ENCODE measurements around the gene PACSIN1. TPM values are rescaled to one million over a fixed set of nuclear protein-coding genes. Genes with fewer than 3 reads are reported as not detected.

PACSIN1 gene
- total RNA-seq, 1 donor from 2014 or later: 0.41 TPM

DNA sequence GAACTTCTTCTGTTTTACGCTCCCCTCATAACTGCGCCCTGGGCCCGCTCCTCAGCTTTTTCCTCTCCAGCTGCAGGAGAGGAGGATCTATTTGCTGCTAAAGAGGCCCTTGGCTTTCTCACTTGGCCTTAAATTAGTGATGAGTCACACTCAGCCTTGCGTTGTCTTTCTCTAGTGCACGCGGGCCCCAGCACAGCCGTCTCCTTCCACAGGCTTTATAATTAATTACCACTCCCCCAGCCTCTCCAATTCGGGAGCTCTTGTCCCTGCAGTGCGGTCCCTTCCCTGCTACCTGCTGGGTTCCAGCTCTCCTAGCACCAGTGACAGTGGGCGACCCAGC, 25.2 kb downstream of the PACSIN1 start:
- Mint-ChIP-seq H3K9me3 (no peaks in the 10 kb centered on the region), H3K27ac (peak overlapping the region; percentile 74), H3K27me3 (ENCODE audit: insufficient read depth, low read depth) (peaks cover 10% of the 10 kb centered on the region), H3K4me1 (peaks cover 8% of the 10 kb centered on the region), H3K4me3 (no peak overlapping the region), H3K36me3 (no peaks in the 10 kb centered on the region)
- Histone ChIP-seq H4K20me1 (ENCODE audit: low read depth) (no peaks in the 10 kb centered on the region), H3K4me1 (peaks cover 4% of the 10 kb centered on the region), H3K9ac (no peak overlapping the region), H3F3A (ENCODE audit: low read depth) (no peaks in the 10 kb centered on the region), H3K4me2 (no peak overlapping the region), H3K9me3 (ENCODE audit: low read depth) (no peaks in the 10 kb centered on the region), H2AFZ (replicated peaks) (no peak overlapping the region), H3K4me3 (no peak overlapping the region), H3K27ac (no peak overlapping the region), H3K27me3 (no peaks in the 10 kb centered on the region), H3K79me2 (ENCODE audit: low read depth) (no peaks in the 10 kb centered on the region), H3K36me3 (no peaks in the 10 kb centered on the region)
- no peak for DNase-seq (ENCODE audit: low spot score)
- TF ChIP-seq EZH2phosphoT487 (IDR thresholded peaks at IDR 0.05) (no peak), EZH2 (IDR thresholded peaks at IDR 0.05) (no peak)
- TF ChIP-seq, protein P1, sequence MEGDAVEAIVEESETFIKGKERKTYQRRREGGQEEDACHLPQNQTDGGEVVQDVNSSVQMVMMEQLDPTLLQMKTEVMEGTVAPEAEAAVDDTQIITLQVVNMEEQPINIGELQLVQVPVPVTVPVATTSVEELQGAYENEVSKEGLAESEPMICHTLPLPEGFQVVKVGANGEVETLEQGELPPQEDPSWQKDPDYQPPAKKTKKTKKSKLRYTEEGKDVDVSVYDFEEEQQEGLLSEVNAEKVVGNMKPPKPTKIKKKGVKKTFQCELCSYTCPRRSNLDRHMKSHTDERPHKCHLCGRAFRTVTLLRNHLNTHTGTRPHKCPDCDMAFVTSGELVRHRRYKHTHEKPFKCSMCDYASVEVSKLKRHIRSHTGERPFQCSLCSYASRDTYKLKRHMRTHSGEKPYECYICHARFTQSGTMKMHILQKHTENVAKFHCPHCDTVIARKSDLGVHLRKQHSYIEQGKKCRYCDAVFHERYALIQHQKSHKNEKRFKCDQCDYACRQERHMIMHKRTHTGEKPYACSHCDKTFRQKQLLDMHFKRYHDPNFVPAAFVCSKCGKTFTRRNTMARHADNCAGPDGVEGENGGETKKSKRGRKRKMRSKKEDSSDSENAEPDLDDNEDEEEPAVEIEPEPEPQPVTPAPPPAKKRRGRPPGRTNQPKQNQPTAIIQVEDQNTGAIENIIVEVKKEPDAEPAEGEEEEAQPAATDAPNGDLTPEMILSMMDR (IDR thresholded peaks at IDR 0.05): no peak

DNA sequence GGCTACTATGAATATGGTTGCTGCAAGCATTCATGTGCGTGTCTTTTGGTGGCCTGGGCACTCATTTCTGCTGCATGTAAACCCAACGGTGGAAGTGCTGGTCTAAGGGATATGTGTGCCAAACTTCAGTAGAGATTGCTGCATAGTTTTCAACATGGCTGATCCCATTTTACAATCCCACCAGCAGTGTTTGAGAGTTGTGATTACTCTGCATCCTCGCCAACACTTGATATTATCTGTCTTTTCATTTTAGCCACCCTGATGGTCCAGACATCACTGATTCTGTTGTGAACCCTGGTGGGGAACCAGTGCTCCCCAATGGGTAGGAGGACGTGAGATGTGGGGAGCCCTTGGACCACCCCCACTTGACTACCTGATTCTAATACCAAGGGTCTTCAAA, 27.5 kb downstream of the PACSIN1 start:
- no peaks in the 10 kb centered on the region for H3F3A ChIP-seq (ENCODE audit: low read depth)
- no peak overlapping the region for H3K4me3 Mint-ChIP-seq
- no peaks in the 10 kb centered on the region for H3K79me2 ChIP-seq (ENCODE audit: low read depth)
- H3K27me3 ChIP-seq: no peaks in the 10 kb centered on the region
- no peak overlapping the region for H3K27ac Mint-ChIP-seq
- no peak overlapping the region for H3K4me3 ChIP-seq
- H3K27me3 Mint-ChIP-seq (ENCODE audit: insufficient read depth, low read depth): peaks cover 12% of the 10 kb centered on the region
- DNase-seq (ENCODE audit: low spot score): no peak
- no peak for TF ChIP-seq EZH2 (IDR thresholded peaks at IDR 0.05)
- TF ChIP-seq, protein P1 (IDR thresholded peaks at IDR 0.05): no peak
- no peak for TF ChIP-seq EZH2phosphoT487 (IDR thresholded peaks at IDR 0.05)
- no peaks in the 10 kb centered on the region for H3K36me3 ChIP-seq
- H2AFZ ChIP-seq (replicated peaks): no peak overlapping the region
- no peak overlapping the region for H3K27ac ChIP-seq
- no peaks in the 10 kb centered on the region for H3K9me3 Mint-ChIP-seq
- no peaks in the 10 kb centered on the region for H3K9me3 ChIP-seq (ENCODE audit: low read depth)
- no peak overlapping the region for H3K4me2 ChIP-seq
- H3K4me1 ChIP-seq: peaks cover 4% of the 10 kb centered on the region
- peaks cover 8% of the 10 kb centered on the region for H3K4me1 Mint-ChIP-seq
- no peaks in the 10 kb centered on the region for H3K36me3 Mint-ChIP-seq
- H3K9ac ChIP-seq: no peak overlapping the region
- H4K20me1 ChIP-seq (ENCODE audit: low read depth): no peaks in the 10 kb centered on the region

DNA sequence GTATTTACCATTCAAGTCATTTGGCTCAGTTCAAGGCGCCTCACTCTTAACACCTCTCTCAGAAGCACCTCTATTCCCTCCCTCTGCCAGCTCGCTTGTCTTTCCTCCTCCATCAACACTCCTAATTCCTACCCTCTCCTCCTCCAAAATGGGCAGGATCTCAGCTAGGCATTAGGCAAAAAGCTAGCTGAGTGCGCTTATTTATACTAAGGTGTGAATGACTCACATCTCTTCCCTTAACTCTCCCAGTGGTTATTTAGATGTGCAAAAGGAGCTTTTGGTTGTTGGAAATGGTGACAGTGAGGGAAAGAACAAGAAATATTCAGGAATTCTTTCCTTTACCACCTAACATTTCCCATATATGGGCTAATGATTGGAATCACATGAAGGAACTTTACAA, 29.1 kb downstream of the PACSIN1 start:
- Histone ChIP-seq H3K4me1 (peaks cover 4% of the 10 kb centered on the region), H3K4me3 (no peak overlapping the region), H3K4me2 (no peak overlapping the region), H2AFZ (replicated peaks) (no peak overlapping the region), H3F3A (ENCODE audit: low read depth) (no peaks in the 10 kb centered on the region), H3K27me3 (no peaks in the 10 kb centered on the region), H3K9me3 (ENCODE audit: low read depth) (peaks cover 2% of the 10 kb centered on the region), H3K36me3 (no peaks in the 10 kb centered on the region), H3K27ac (no peak overlapping the region), H4K20me1 (ENCODE audit: low read depth) (no peaks in the 10 kb centered on the region), H3K9ac (no peak overlapping the region), H3K79me2 (ENCODE audit: low read depth) (no peaks in the 10 kb centered on the region)
- Mint-ChIP-seq H3K36me3 (no peaks in the 10 kb centered on the region), H3K27me3 (ENCODE audit: insufficient read depth, low read depth) (peaks cover 12% of the 10 kb centered on the region), H3K9me3 (peaks cover 6% of the 10 kb centered on the region), H3K27ac (no peak overlapping the region), H3K4me1 (peaks cover 8% of the 10 kb centered on the region), H3K4me3 (no peak overlapping the region)
- DNase-seq (ENCODE audit: low spot score): no peak
- TF ChIP-seq, protein P1 (IDR thresholded peaks at IDR 0.05): no peak
- TF ChIP-seq EZH2phosphoT487 (IDR thresholded peaks at IDR 0.05): no peak
- TF ChIP-seq EZH2 (IDR thresholded peaks at IDR 0.05): no peak

Data from neural progenitor cell (in vitro differentiated cells).